CD14-positive monocyte (primary cell): ENCODE results near the gene GTF2H4. TPM values are rescaled to one million over a fixed set of nuclear protein-coding genes. Genes with fewer than 3 reads are reported as not detected.
A peak's percentile ranks its signal among the peaks of the same experiment; 100 is the strongest.

Experiments used
- DNase-seq, 3 donors: peaks; one replicate each; pipeline ENCODE4 v3.0.0-alpha.2; 2011 to 2022
- H2AFZ ChIP-seq: 2 replicates; pipeline ENCODE4 v1.6.0; 2012; ENCODE audit warnings: mild to moderate bottlenecking, low read depth, low read length, inconsistent platforms; ENCODE audit not compliant: insufficient read depth, poor library complexity, severe bottlenecking
- H3K27ac ChIP-seq, 2 donors: 1 replicate in 1 of 2; 2 replicates in 1 of 2; pipeline ENCODE4 v1.5.1; 2012 to 2013; ENCODE audit warnings: low read length in 2 of 2, control low read depth in 1 of 2, inconsistent platforms in 1 of 2, low read depth in 1 of 2, mild to moderate bottlenecking in 1 of 2
- H3K27me3 ChIP-seq, 2 donors: one replicate each; pipeline versions ENCODE4 v1.6.0 to v1.6.1; 2011 to 2013; ENCODE audit warnings: low read length in 2 of 2; ENCODE audit not compliant: control insufficient read depth in 2 of 2, insufficient read depth in 2 of 2
- H3K36me3 ChIP-seq, 2 donors: replicated peaks in 1 of 2; 1 replicate in 1 of 2; 2 replicates in 1 of 2; pipeline versions ENCODE4 v1.5.1 to v1.6.1; 2012 to 2013; ENCODE audit warnings: low read length in 2 of 2, control low read depth in 1 of 2, inconsistent platforms in 1 of 2, mild to moderate bottlenecking in 1 of 2; ENCODE audit not compliant: insufficient read depth in 2 of 2, control insufficient read depth in 1 of 2
- H3K4me1 ChIP-seq, 2 donors: 1 replicate in 1 of 2; 2 replicates in 1 of 2; pipeline versions ENCODE4 v1.5.1 to v1.6.1; 2012 to 2013; ENCODE audit warnings: low read length in 2 of 2, control low read depth in 1 of 2, inconsistent platforms in 1 of 2, mild to moderate bottlenecking in 1 of 2, moderate library complexity in 1 of 2; ENCODE audit not compliant: insufficient read depth in 2 of 2, control insufficient read depth in 1 of 2
- H3K4me2 ChIP-seq: replicated peaks from 2 replicates; pipeline ENCODE3; 2012; ENCODE audit warnings: low read length, moderate library complexity, mild to moderate bottlenecking; ENCODE audit not compliant: poor library complexity, severe bottlenecking; ENCODE audit errors: extremely low read depth
- H3K4me3 ChIP-seq, 3 experiments: fragments of 200-600 bp in 1 of 3; sonication (generic) in 1 of 3; replicated peaks in 1 of 3; 1 replicate in 2 of 3; 2 replicates in 1 of 3; pipeline ENCODE4 v1.5.1; 2011 to 2013; ENCODE audit warnings: low read length in 3 of 3, mild to moderate bottlenecking in 3 of 3, control low read depth in 2 of 3, low read depth in 2 of 3, inconsistent platforms in 1 of 3, moderate library complexity in 1 of 3
- H3K79me2 ChIP-seq: 2 replicates; pipeline ENCODE4 v1.6.0; 2012; ENCODE audit warnings: mild to moderate bottlenecking, control low read depth, inconsistent platforms, low read length, moderate library complexity; ENCODE audit not compliant: insufficient read depth
- H3K9ac ChIP-seq: 2 replicates; pipeline ENCODE4 v1.6.0; 2017; ENCODE audit warnings: low read length, mild to moderate bottlenecking; ENCODE audit not compliant: insufficient read depth, poor library complexity, severe bottlenecking
- H3K9me3 ChIP-seq, 2 donors: replicated peaks in 1 of 2; 1 replicate in 1 of 2; 2 replicates in 1 of 2; pipeline versions ENCODE4 v1.5.1 to v1.6.1; 2012 to 2013; ENCODE audit warnings: low read length in 2 of 2, control low read depth in 1 of 2; ENCODE audit not compliant: control insufficient read depth in 1 of 2, insufficient read depth in 1 of 2
- H4K20me1 ChIP-seq: 2 replicates; pipeline ENCODE4 v1.6.0; 2012; ENCODE audit warnings: mild to moderate bottlenecking, low read length, control low read depth, moderate library complexity; ENCODE audit not compliant: insufficient read depth
- H3K27ac Mint-ChIP-seq, 7 donors: one replicate each; pipeline ENCODE4 v1.8.0; 2020; ENCODE audit warnings: mild to moderate bottlenecking in 7 of 7, mixed read lengths in 7 of 7, moderate library complexity in 6 of 7, inconsistent platforms in 2 of 7
- H3K27me3 Mint-ChIP-seq, 3 donors: one replicate each; pipeline ENCODE4 v1.8.0; 2021 to 2022; ENCODE audit warnings: low read depth in 3 of 3, mild to moderate bottlenecking in 3 of 3, mixed read lengths in 3 of 3, moderate library complexity in 3 of 3, inconsistent platforms in 1 of 3
- H3K36me3 Mint-ChIP-seq, 2 donors: one replicate each; pipeline ENCODE4 v1.8.0; 2020; ENCODE audit warnings: mixed read lengths in 2 of 2, inconsistent platforms in 1 of 2, mild to moderate bottlenecking in 1 of 2
- H3K4me1 Mint-ChIP-seq: one replicate; pipeline ENCODE4 v1.8.0; 2020; ENCODE audit warnings: mild to moderate bottlenecking, mixed read lengths
- H3K4me3 Mint-ChIP-seq, 2 donors: one replicate each; pipeline ENCODE4 v1.8.0; 2020; ENCODE audit warnings: mild to moderate bottlenecking in 2 of 2, mixed read lengths in 2 of 2, moderate library complexity in 1 of 2
- H3K9me3 Mint-ChIP-seq, 7 donors: one replicate each; pipeline ENCODE4 v1.8.0; 2020 to 2022; ENCODE audit warnings: mixed read lengths in 7 of 7, mild to moderate bottlenecking in 6 of 7, moderate library complexity in 6 of 7, inconsistent platforms in 2 of 7
- CTCF ChIP-seq: fragments of 200-600 bp; IDR thresholded peaks from one replicate; pipeline ENCODE4 v1.8.0; 2022; ENCODE audit warnings: antibody characterized with exemption, mild to moderate bottlenecking
- WGBS: methylation state at CpG from one replicate; pipeline ENCODE4 v1.1.5; 2013; ENCODE audit warnings: missing lambda C conversion rate; ENCODE audit not compliant: insufficient coverage; 5-methylcytosine and 5-hydroxymethylcytosine counted together
- intact Hi-C, 2 donors: fragments of 100-400 bp; cut with micrococcal nuclease; formaldehyde crosslinking; loops; one replicate each; pipeline versions ENCODE4 v1.15.0 to v1.15.1; 2023
- polyA plus RNA-seq, 3 donors: library from polyadenylated mRNA; depleted of rRNA in 1 of 3; unstranded in 2 of 3; stranded (reverse) in 1 of 3; fragments of 300-500 nt in 2 of 3; fragments of >200 nt in 1 of 3; fragmentation: Illumina TruSeq in 2 of 3; gene quantifications; 1 replicate in 2 of 3; 2 replicates in 1 of 3; pipeline ENCODE4 v1.2.3, GENCODE V29; 2012 to 2021

GTF2H4 gene
- polyA plus RNA-seq, 3 donors: 3.6 to 14.5 (median 6.0) TPM

- Histone ChIP-seq H3K4me2 (peak within 1 kb of the TSS; percentile 83), H2AFZ (peak within 1 kb of the TSS; percentile 81), H4K20me1 (no peaks in the 10 kb centered on the region), H3K79me2 (no peaks in the 10 kb centered on the region), H3K4me3 (peak within 1 kb of the TSS; percentile 37 to 75 (median 42)), H3K9me3 (no peaks in the 10 kb centered on the region), H3K36me3 (no peaks in the 10 kb centered on the region), H3K27ac (no peak within 1 kb of the TSS), H3K4me1 (peaks cover 9 to 11% of the 10 kb centered on the region in 2 donors), H3K27me3 (peaks cover 4 to 55% of the 10 kb centered on the region in 2 donors), H3K9ac (peak within 1 kb of the TSS; percentile 59)
- Mint-ChIP-seq H3K36me3 (peaks cover 0 to 5% of the 10 kb centered on the region in 2 donors), H3K4me3 (peak within 1 kb of the TSS; percentile 80 to 86), H3K9me3 (peaks cover 0 to 5% (median 0%) of the 10 kb centered on the region in 7 donors), H3K27me3 (peaks cover 36 to 58% (median 40%) of the 10 kb centered on the region in 3 donors), H3K27ac (peak within 1 kb of the TSS in 1 of 7 donors; percentile 74), H3K4me1 (peaks cover 23% of the 10 kb centered on the region)
- intact Hi-C loops: loop anchor here in 1 of 2 donors (5.0 kb wide), 1 partner anchor 42 kb away; no protein-coding TSS in a partner anchor
- TF ChIP-seq CTCF: no peak
- DNase-seq: peak in 1 of 3 donors; percentile 6
- WGBS: 1% methylated on average over 52 of the region's 62 CpGs
Observed at GRCh38 chr6:30883685-30884520, 24.1 kb upstream of the GTF2H4 start, which contains the start of gene DDR1. DDR1 (plus strand) TSS chr6:30884519; CDS start chr6:30888730, 4,211 bp downstream.
